ENCODE measurements around the gene CCDC170. TPM values are rescaled to one million over a fixed set of nuclear protein-coding genes. Genes with fewer than 3 reads are reported as not detected.

The CCDC170 gene
- total RNA-seq, 1 experiment from 2014 or later = not detected

DNA sequence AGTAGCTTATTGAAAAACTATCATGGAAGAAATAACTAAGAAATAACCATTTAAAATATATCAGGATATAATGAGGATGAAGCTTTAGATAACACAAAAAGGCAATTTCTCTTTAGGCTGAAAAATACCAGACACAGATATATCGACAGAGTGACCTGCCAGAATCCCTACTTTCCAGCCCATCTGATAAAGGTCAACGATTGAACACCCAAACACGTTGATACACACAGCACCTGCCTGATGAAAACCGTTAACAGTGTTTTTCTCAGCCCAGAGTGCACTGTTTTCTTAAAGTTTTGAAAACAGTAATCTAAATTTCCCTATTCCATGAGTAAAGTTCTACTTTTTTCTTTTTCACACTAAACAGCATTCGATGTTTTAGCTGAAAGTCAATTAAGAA is 170.6 kb downstream of the CCDC170 start:
- intact Hi-C loops (cut with micrococcal nuclease) = loop anchor here (5.0 kb wide), 1 partner anchor 222 kb away; no protein-coding TSS in a partner anchor
- Histone ChIP-seq H3K79me2 (ENCODE audit: low read length) (no peaks in the 10 kb centered on the region), H3K9ac (ENCODE audit: low read length) (no peak overlapping the region), H3K4me1 (ENCODE audit: insufficient read depth, low read length) (peaks cover 32% of the 10 kb centered on the region), H3K9me3 (ENCODE audit: low read length) (no peaks in the 10 kb centered on the region), H2AFZ (ENCODE audit: low read length) (peak overlapping the region; percentile 48; the same call in 1 of the 2 replicates), H3F3A (ENCODE audit: low read length, unreplicated experiment) (no peaks in the 10 kb centered on the region), H3K36me3 (ENCODE audit: low read depth, low read length) (no peaks in the 10 kb centered on the region), H3K4me3 (ENCODE audit: low read length) (no peak overlapping the region), H3K4me2 (ENCODE audit: low read length) (0 out of 2 replicates have a peak overlapping the region, but pooled peaks have one; percentile 17), H3K9me2 (replicated peaks; ENCODE audit: low read length) (no peaks in the 10 kb centered on the region), H4K20me1 (ENCODE audit: low read length) (no peaks in the 10 kb centered on the region), H3K27me3 (ENCODE audit: low read length) (no peaks in the 10 kb centered on the region), H3K27ac (ENCODE audit: low read length) (no peak overlapping the region)
- POLR2A ChIA-PET (ENCODE audit: unreplicated experiment) = no interaction called here
- ATAC-seq = no peak
- no TSS peak for BruUV-seq (replicated peaks)
- DNase-seq = no peak
- CTCF ChIA-PET = no interaction called here
- TF ChIP-seq EZH2phosphoT487 (IDR thresholded peaks at IDR 0.05; ENCODE audit: borderline replicate concordance, low read length) = no peak
- TF ChIP-seq EZH2 (IDR thresholded peaks at IDR 0.05; ENCODE audit: low read length, unreplicated experiment) = no peak
- TF ChIP-seq, protein P1, sequence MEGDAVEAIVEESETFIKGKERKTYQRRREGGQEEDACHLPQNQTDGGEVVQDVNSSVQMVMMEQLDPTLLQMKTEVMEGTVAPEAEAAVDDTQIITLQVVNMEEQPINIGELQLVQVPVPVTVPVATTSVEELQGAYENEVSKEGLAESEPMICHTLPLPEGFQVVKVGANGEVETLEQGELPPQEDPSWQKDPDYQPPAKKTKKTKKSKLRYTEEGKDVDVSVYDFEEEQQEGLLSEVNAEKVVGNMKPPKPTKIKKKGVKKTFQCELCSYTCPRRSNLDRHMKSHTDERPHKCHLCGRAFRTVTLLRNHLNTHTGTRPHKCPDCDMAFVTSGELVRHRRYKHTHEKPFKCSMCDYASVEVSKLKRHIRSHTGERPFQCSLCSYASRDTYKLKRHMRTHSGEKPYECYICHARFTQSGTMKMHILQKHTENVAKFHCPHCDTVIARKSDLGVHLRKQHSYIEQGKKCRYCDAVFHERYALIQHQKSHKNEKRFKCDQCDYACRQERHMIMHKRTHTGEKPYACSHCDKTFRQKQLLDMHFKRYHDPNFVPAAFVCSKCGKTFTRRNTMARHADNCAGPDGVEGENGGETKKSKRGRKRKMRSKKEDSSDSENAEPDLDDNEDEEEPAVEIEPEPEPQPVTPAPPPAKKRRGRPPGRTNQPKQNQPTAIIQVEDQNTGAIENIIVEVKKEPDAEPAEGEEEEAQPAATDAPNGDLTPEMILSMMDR (conservative IDR thresholded peaks at IDR 0.05; ENCODE audit: low read depth, low read length) = no peak

DNA sequence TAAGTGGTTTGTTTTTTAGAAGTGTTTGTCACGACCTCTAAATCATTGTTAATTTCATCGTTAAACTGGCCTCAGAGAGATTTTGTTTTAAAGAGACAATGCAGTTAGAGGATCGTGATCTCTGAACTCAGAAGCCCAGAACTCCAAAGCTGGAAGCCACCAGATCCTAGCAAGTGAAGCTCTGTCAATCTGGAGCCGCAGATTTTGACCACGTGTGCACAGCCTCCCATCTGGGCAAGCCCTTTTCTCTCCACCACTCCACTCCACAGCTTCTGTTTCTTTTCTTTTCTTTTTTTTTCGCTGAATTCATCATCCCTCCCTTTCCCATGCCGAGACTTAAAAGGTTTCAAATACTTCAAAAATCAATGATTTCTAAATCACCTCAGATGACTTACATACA is 171.5 kb downstream of the CCDC170 start:
- CTCF ChIA-PET = no interaction called here
- no peaks in the 10 kb centered on the region for H3K9me2 ChIP-seq (replicated peaks; ENCODE audit: low read length)
- intact Hi-C loops (cut with micrococcal nuclease) = no loop called here
- DNase-seq (no peak), ATAC-seq (no peak)
- no peaks in the 10 kb centered on the region for H3K79me2 ChIP-seq (ENCODE audit: low read length)
- peak overlapping the region; percentile 48 for H2AFZ ChIP-seq (ENCODE audit: low read length)
- H3K27me3 ChIP-seq (ENCODE audit: low read length) = no peaks in the 10 kb centered on the region
- no peak overlapping the region for H3K4me3 ChIP-seq (ENCODE audit: low read length)
- H3K9ac ChIP-seq (ENCODE audit: low read length) = no peak overlapping the region
- TF ChIP-seq, protein P1 (conservative IDR thresholded peaks at IDR 0.05; ENCODE audit: low read depth, low read length) = no peak
- no peak for TF ChIP-seq EZH2phosphoT487 (IDR thresholded peaks at IDR 0.05; ENCODE audit: borderline replicate concordance, low read length)
- TF ChIP-seq EZH2 (IDR thresholded peaks at IDR 0.05; ENCODE audit: low read length, unreplicated experiment) = no peak
- no TSS peak for BruUV-seq (replicated peaks)
- peaks cover 36% of the 10 kb centered on the region for H3K4me1 ChIP-seq (ENCODE audit: insufficient read depth, low read length)
- H3K27ac ChIP-seq (ENCODE audit: low read length) = no peak overlapping the region
- H4K20me1 ChIP-seq (ENCODE audit: low read length) = no peaks in the 10 kb centered on the region
- no peaks in the 10 kb centered on the region for H3F3A ChIP-seq (ENCODE audit: low read length, unreplicated experiment)
- H3K36me3 ChIP-seq (ENCODE audit: low read depth, low read length) = no peaks in the 10 kb centered on the region
- H3K4me2 ChIP-seq (ENCODE audit: low read length) = no peak overlapping the region
- POLR2A ChIA-PET (ENCODE audit: unreplicated experiment) = no interaction called here
- no peaks in the 10 kb centered on the region for H3K9me3 ChIP-seq (ENCODE audit: low read length)

DNA sequence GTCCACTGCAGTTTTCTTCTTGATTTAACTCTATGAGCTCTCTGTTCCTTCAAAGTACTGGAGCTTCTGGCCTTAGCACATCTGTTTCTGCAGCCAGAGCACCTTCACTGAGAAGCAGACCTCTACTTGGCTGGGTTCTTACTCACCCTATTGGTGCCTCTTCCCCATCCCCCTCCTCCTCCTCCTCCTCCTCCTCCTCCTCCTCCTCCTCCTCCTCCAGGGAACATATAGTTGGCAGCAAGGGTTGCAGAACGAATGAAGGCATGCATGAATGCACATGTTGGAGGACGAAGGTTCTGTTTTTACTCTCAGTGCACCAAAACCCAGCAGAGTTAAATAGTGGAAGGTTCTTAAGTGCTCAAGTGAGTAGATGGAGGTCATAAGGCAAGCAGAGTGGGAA is 172.7 kb downstream of the CCDC170 start:
- no peak overlapping the region for H3K4me2 ChIP-seq (ENCODE audit: low read length)
- TF ChIP-seq EZH2 (IDR thresholded peaks at IDR 0.05; ENCODE audit: low read length, unreplicated experiment) (no peak), EZH2phosphoT487 (IDR thresholded peaks at IDR 0.05; ENCODE audit: borderline replicate concordance, low read length) (no peak)
- TF ChIP-seq, protein P1 (conservative IDR thresholded peaks at IDR 0.05; ENCODE audit: low read depth, low read length) = no peak
- H3K27me3 ChIP-seq (ENCODE audit: low read length) = no peaks in the 10 kb centered on the region
- no peaks in the 10 kb centered on the region for H3K9me3 ChIP-seq (ENCODE audit: low read length)
- H3K27ac ChIP-seq (ENCODE audit: low read length) = no peak overlapping the region
- H3K36me3 ChIP-seq (ENCODE audit: low read depth, low read length) = no peaks in the 10 kb centered on the region
- POLR2A ChIA-PET (ENCODE audit: unreplicated experiment) = no interaction called here
- CTCF ChIA-PET = no interaction called here
- BruUV-seq (replicated peaks) = no TSS peak
- ATAC-seq = no peak
- H3K4me3 ChIP-seq (ENCODE audit: low read length) = no peak overlapping the region
- H2AFZ ChIP-seq (ENCODE audit: low read length) = no peak overlapping the region
- DNase-seq = no peak
- no peaks in the 10 kb centered on the region for H4K20me1 ChIP-seq (ENCODE audit: low read length)
- H3K79me2 ChIP-seq (ENCODE audit: low read length) = no peaks in the 10 kb centered on the region
- no peaks in the 10 kb centered on the region for H3F3A ChIP-seq (ENCODE audit: low read length, unreplicated experiment)
- H3K9me2 ChIP-seq (replicated peaks; ENCODE audit: low read length) = no peaks in the 10 kb centered on the region
- intact Hi-C loops (cut with micrococcal nuclease) = no loop called here
- no peak overlapping the region for H3K9ac ChIP-seq (ENCODE audit: low read length)
- H3K4me1 ChIP-seq (ENCODE audit: insufficient read depth, low read length) = peaks cover 36% of the 10 kb centered on the region
